HG02852 (cell line): Measurements from ENCODE around the gene PRR12.

Experiments used
- ATAC-seq: cut with Tn5 transposase; IDR thresholded peaks from one replicate; pipeline ENCODE4 v1.9.1; 2021; ENCODE audit warnings: mild to moderate bottlenecking, moderate library complexity; ENCODE audit not compliant: unreplicated experiment

Gene PRR12

GRCh38 chr19:49564616-49565045 is 26.4 kb upstream of the PRR12 start:
- no peak for ATAC-seq

- no peak for ATAC-seq
Observed at GRCh38 chr19:49565261-49565660, 25.7 kb upstream of the PRR12 start.

- no peak for ATAC-seq
Observed at GRCh38 chr19:49566302-49566701, 24.7 kb upstream of the PRR12 start.

GRCh38 chr19:49567861-49568441 is 23.0 kb upstream of the PRR12 start:
- ATAC-seq: no peak

GRCh38 chr19:49570138-49570856 is 20.7 kb upstream of the PRR12 start:
- ATAC-seq: no peak

GRCh38 chr19:49570997-49571676 is 19.8 kb upstream of the PRR12 start:
- ATAC-seq: no peak

- no peak for ATAC-seq
Observed at GRCh38 chr19:49573009-49573408, 18.0 kb upstream of the PRR12 start.

GRCh38 chr19:49573425-49573824 is 17.6 kb upstream of the PRR12 start:
- ATAC-seq: no peak

GRCh38 chr19:49574206-49574755 is 16.7 kb upstream of the PRR12 start:
- no peak for ATAC-seq

- no peak for ATAC-seq
Observed at GRCh38 chr19:49579193-49579592, 11.8 kb upstream of the PRR12 start.

- ATAC-seq: no peak
Observed at GRCh38 chr19:49579947-49580263, 11.1 kb upstream of the PRR12 start.

GRCh38 chr19:49580264-49581006 is 10.5 kb upstream of the PRR12 start, which contains the start of gene NOSIP:
NOSIP (minus strand) TSS chr19:49580556; CDS start chr19:49560691, 19,865 bp downstream.
- ATAC-seq: peak; percentile 91

- ATAC-seq: no peak
Observed at GRCh38 chr19:49581007-49581508, 9.9 kb upstream of the PRR12 start, which contains the start of gene PRRG2. PRRG2 (plus strand) TSS chr19:49581316; CDS start chr19:49583220, 1,904 bp downstream.

GRCh38 chr19:49583239-49583638 is 7.7 kb upstream of the PRR12 start:
- no peak for ATAC-seq

- no peak for ATAC-seq
Observed at GRCh38 chr19:49585023-49585422, 6.0 kb upstream of the PRR12 start.

- no peak for ATAC-seq
Observed at GRCh38 chr19:49587227-49587626, 3.8 kb upstream of the PRR12 start.

GRCh38 chr19:49588365-49589122 is 2.4 kb upstream of the PRR12 start:
- ATAC-seq: no peak

- no peak for ATAC-seq
Observed at GRCh38 chr19:49589502-49589905, 1.5 kb upstream of the PRR12 start.

GRCh38 chr19:49590071-49590970 is 661 bp upstream of the PRR12 start:
- peak; percentile 60 for ATAC-seq
